GM12801 (cell line): ENCODE results near the gene CES5A.

Experiments
- CTCF ChIP-seq: IDR thresholded peaks from one replicate; pipeline ENCODE4 v1.5.1; 2011; ENCODE audit warnings: control low read depth; ENCODE audit not compliant: insufficient read length; ENCODE audit errors: extremely low read depth

Gene CES5A

GRCh38 chr16:55824473-55825000 is 50.6 kb downstream of the CES5A start:
- no peak for TF ChIP-seq CTCF

GRCh38 chr16:55822280-55822810 is 52.8 kb downstream of the CES5A start:
- TF ChIP-seq CTCF: no peak

- no peak for TF ChIP-seq CTCF
These were observed 54.0 kb downstream of the CES5A start for GRCh38 chr16:55821210-55821609.

GRCh38 chr16:55820615-55821014 is 54.6 kb downstream of the CES5A start:
- no peak for TF ChIP-seq CTCF

- no peak for TF ChIP-seq CTCF
These were observed 57.8 kb downstream of the CES5A start for GRCh38 chr16:55817236-55817912.

- TF ChIP-seq CTCF: no peak
These were observed 59.9 kb downstream of the CES5A start for GRCh38 chr16:55815320-55815719.

GRCh38 chr16:55812951-55813350 is 62.2 kb downstream of the CES5A start:
- no peak for TF ChIP-seq CTCF
